GM21786 (cell line): Measurements from ENCODE around the gene CCDC9.
"Not testable (repeated sequence)": the region's sequence is repeated elsewhere in the genome, so short reads cannot be mapped to it uniquely, and the experiment has no call there.

ENCODE experiments used
- ATAC-seq: cut with Tn5 transposase; IDR thresholded peaks from one replicate; pipeline ENCODE4 v1.9.1; 2021; ENCODE audit not compliant: unreplicated experiment

The CCDC9 gene

GRCh38 chr19:47283405-47284059, 27.2 kb downstream of the CCDC9 start:
- ATAC-seq: no peak

DNA sequence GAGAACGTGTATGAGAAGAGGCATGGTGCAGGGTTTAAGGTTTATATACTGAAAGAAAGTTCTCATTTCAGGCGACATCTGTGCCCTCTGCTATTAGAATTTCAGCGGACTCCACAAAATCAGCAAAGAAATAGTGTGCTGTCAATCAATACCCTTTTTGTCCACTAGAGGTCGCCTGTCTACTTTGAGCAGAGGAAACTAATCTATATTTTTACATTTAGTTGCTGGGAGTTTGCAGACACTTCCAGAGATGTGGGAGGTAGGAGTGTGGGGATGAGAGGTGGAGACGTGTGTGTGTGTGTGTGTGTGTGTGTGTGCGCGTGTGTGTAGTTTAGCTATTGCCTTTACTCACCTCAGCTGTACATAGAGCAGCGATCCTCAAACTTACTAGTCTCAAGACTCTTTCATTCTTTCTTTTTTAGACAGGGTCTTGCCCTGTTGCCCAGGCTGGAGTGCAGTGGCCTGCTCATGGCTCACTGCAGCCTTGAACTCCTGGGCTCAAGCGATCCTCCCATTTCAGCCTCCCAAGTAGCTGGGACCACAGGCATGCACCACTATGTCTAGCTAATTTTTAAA, 28.1 kb downstream of the CCDC9 start:
- ATAC-seq: no peak

DNA sequence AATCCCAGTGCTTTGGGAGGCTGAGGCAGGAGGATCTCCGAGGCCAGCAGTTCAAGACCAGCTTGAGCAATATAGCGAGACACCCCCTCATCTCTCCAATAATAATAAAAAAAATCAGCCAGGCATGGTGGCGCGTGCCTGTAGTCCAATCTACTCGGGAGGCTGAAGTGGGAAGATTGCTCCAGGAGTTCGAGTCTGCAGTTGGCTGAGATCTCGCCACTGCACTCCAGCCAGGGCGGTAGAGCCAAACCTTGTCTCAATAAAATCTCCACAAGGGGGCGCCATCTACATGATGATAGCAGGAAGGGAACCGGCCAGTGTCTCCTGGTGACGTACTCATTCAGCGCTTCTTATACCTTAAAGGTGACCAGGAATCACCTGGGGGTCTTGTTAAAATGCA, 39.7 kb downstream of the CCDC9 start:
- no peak for ATAC-seq

- ATAC-seq: not testable (repeated sequence)
Observed at GRCh38 chr19:47300867-47301266, 44.5 kb downstream of the CCDC9 start.

- no peak for ATAC-seq
Observed at GRCh38 chr19:47302249-47302648, 45.9 kb downstream of the CCDC9 start.

DNA sequence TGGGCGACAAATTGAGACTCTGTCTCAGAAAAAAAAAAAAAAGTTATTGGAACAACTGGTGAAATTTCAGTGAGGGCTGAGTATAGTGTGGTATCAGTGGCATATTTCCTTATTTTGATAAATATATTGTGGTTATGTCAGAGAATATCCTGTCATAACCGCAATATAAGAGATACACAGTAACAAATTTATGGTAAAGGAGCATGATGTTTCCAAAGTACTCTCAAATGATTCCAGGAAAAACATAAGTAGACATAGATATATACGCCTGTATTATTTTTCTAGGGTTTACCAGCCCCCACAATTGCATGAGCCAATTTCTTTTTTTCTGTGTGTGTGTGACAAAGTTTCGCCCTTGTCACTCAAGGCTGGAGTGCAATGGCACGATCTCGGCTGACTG, 47.6 kb downstream of the CCDC9 start:
- no peak for ATAC-seq

DNA sequence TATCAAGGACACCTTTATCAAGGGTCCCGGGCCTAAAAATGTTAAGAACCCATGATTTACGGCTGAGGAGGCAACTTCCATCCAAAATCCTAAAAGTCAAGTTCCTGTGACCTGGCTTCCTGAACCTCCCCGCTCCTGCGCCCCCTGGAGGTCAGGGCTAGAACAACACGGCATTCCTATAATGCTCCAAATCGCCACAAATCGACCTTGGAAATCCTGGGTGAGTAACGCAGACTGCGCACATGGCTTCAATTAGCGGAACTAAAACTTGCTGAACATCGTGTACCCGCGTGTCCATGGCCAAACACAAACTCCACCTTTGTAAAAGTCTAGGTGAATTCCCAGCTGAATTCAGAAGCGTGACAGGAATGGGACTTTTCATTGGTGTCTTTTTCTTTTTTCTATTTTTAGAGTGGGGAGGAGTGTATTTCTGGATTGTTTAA, 49.0 kb downstream of the CCDC9 start:
- ATAC-seq: no peak

DNA sequence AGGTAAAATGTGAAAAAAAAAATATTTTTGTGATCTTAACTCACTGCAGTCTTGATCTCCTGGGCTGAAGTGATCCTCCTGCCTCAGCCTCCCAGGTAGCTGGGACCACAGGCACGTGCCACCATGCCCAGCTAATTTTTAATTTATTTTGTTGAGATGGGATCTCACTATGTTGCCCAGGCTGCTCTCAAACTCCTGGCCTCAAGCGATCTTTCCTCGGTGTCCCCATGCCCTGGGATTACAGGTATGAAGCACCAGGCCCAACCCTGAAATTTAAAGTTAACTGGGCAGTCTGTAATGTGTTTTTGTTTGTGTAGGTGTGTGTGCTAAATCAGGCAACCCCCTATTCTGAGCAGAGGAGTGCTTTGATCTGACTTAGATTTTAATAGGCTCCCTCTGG, 50.0 kb downstream of the CCDC9 start:
- ATAC-seq: no peak

DNA sequence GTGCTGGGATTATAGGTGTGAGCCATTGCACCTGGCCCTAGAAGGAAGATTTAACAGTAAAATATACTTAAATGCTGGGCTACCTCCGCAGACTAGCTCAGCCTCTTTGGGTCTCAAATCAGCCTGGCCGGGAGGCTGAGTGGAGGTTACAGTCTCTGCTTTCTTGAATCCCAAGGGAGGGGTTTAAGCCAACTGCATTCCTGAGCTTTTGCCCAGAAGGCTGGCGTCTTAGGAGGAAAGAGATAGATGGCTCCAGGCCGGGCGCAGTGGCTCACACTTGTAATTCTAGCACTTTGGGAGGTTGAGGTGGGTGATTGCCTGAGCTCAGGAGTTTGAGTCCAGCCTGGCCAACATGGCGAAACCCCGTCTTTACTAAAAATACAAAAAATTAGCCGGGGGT, 52.7 kb downstream of the CCDC9 start:
- no peak for ATAC-seq

GRCh38 chr19:47309608-47310007, 53.3 kb downstream of the CCDC9 start, which contains the start of gene C5AR1:
Gene C5AR1 (plus strand): TSS chr19:47309861. CDS start chr19:47309896, 35 bp downstream.
- ATAC-seq: no peak

- ATAC-seq: no peak
Observed at GRCh38 chr19:47310323-47310722, 54.0 kb downstream of the CCDC9 start.

DNA sequence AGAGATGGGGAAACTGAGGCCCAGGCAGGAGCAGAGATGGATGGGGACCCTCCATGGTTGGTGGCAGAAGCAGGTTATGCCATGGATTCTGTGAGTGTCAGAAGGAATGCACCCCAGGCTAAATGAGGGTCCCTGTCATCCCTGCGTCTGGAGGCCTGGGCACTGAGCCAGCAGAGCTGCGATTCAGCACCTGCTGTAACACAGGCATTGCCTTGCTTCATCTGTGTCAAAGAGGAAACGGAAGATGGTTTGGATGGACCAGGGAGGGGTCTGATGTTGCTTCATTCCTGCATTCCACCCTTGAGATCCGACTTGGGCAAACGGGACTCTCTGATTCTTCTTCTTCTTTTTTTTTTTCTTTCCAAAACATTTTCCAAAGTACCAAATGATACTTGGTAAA, 54.5 kb downstream of the CCDC9 start:
- ATAC-seq: no peak

GRCh38 chr19:47312366-47313006, 56.2 kb downstream of the CCDC9 start:
- no peak for ATAC-seq

DNA sequence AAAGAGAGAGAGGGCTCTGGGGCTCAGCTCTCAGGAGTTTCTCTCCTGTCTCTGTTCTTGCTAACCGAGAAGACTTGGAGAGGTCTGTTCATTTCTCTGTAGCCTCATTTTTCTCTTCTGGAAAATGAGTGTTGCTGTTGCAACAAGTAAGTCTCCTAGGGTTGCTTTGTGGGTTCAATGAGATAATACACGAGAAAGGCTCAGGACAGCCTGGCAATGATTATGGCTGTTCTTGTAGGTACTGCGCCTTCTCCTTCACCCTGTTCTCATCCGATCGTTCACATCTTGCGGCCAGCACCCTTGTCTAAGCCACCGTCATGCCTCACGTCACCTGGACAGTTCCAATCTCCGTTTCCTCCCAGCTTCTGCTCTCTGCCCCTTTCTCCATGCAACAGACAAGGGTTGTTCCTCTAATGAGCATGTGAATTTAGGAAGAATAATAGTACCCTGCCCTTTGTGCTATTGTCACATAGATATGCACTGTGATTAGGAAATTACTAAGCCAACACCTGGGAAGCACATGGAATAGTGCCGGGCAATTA, 57.5 kb downstream of the CCDC9 start:
- no peak for ATAC-seq

DNA sequence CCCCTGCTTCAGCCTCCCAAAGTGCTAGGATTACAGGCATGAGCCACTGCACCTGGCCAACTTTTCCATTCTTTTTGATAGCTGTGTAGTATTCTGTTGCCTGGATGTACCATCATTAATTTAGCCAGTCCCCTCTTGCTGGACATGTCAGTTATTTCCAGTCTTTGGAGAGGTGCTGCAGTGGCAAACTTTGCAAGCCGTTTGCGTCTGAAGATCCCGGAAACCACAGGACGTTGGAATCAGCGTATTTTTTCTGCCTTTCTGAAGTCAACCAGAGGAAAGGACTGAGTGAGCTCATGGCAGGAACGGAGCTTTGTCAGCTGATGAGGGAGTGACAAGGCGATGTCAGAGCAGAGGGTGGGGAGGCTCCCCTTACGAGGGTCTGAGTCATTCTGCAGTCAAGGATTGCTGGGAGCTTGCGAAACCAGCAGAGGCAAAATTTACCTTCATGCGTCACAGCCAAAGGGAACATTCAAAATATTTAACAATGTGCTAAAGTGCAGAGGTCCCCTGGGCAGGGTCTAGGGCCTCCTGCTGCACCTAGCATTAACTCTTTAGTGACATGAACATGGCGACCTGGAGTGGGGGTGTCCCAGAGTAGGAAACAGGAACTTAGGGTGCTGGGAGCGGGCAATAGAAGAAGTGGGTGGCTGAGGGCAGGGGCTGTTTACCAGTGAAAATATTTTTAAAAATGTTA, 58.9 kb downstream of the CCDC9 start:
- ATAC-seq: no peak

DNA sequence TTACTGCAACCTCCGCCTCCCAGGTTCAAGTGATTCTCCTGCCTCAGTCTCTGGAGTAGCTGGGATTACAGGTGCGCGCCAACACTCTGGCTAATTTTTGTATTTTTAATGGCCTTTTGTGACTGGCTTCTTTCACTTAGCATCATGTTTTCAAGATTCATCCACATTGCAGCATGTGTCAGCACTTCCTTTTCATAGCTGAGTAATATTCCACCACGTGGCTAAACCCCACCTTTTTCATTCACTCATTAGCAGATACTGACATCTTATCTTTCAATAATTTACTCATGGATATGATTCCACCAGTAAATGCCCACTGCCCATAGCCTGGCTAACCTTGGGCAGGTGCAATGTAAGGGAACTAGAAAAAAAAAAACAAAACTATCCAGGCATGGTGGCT, 60.2 kb downstream of the CCDC9 start:
- ATAC-seq: no peak

DNA sequence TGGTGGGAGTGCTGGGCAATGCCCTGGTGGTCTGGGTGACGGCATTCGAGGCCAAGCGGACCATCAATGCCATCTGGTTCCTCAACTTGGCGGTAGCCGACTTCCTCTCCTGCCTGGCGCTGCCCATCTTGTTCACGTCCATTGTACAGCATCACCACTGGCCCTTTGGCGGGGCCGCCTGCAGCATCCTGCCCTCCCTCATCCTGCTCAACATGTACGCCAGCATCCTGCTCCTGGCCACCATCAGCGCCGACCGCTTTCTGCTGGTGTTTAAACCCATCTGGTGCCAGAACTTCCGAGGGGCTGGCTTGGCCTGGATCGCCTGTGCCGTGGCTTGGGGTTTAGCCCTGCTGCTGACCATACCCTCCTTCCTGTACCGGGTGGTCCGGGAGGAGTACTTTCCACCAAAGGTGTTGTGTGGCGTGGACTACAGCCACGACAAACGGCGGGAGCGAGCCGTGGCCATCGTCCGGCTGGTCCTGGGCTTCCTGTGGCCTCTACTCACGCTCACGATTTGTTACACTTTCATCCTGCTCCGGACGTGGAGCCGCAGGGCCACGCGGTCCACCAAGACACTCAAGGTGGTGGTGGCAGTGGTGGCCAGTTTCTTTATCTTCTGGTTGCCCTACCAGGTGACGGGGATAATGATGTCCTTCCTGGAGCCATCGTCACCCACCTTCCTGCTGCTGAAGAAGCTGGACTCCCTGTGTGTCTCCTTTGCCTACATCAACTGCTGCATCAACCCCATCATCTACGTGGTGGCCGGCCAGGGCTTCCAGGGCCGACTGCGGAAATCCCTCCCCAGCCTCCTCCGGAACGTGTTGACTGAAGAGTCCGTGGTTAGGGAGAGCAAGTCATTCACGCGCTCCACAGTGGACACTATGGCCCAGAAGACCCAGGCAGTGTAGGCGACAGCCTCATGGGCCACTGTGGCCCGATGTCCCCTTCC, 63.9 kb downstream of the CCDC9 start:
- no peak for ATAC-seq
